Measurements from ENCODE around the gene CORO1C. TPM values are rescaled to one million over a fixed set of nuclear protein-coding genes. Genes with fewer than 3 reads are reported as not detected.

CORO1C gene
- total and polyA plus RNA-seq, 9 of the 15 experiments (the other 6 are each of a cell fraction or from before 2014, with no cell fraction given): 55.2 to 280 (median 150) TPM

GRCh38 chr12:108665608-108666202, 65.6 kb downstream of the CORO1C start:
- ChIA-PET POLR2A (interaction anchor here (2.1 kb wide), 1 partner anchor 138 kb away, joined by 16 read pairs; no protein-coding TSS in a partner anchor), CTCF (ENCODE audit: low intra/inter-chr PET ratio) (interaction anchor here (0.6 to 4.0 kb wide), 5 partner anchors 136 to 286 kb away, joined by 3 to 49 read pairs (median 9); no protein-coding TSS in a partner anchor)
- 94% methylated on average over 6 of the region's 6 CpGs for whole genome bisulfite sequencing (ENCODE audit: insufficient coverage, low coverage, missing lambda C conversion rate)
- Histone ChIP-seq H3K27me3 (ENCODE audit: control insufficient read depth in 2 of 2, insufficient read depth in 2 of 2, low read length in 2 of 2) (no peaks in the 10 kb centered on the region), H3K27ac (ENCODE audit: extremely low read depth, low read depth, low read length) (peak overlapping the region; percentile 23; the same call in 2 of the 3 replicates), H3K9ac (ENCODE audit: insufficient read depth in 1 of 2, low read depth in 2 of 2, low read length in 2 of 2) (no peak overlapping the region), H3K4me3 (no peak overlapping the region), H3K79me2 (ENCODE audit: control insufficient read depth, insufficient read depth, low read length) (peaks cover 91% of the 10 kb centered on the region), H2AFZ (ENCODE audit: low read depth, low read length) (no peak overlapping the region), H3K4me1 (replicated peaks in 1 of 2; ENCODE audit: control insufficient read depth in 2 of 2, insufficient read depth in 2 of 2, low read length in 2 of 2) (peaks cover 3 to 13% of the 10 kb centered on the region in 2 experiments; a peak in 3 of 5 replicates), H3K4me2 (ENCODE audit: insufficient read depth, low read length) (no peak overlapping the region), H3K9me3 (replicated peaks; ENCODE audit: control insufficient read depth, insufficient read depth, low read depth, low read length) (no peaks in the 10 kb centered on the region), H3K9me1 (ENCODE audit: control insufficient read depth, insufficient read depth, low read length) (peaks cover 7% of the 10 kb centered on the region), H4K20me1 (replicated peaks; ENCODE audit: control insufficient read depth, insufficient read depth, low read length) (peaks cover 6% of the 10 kb centered on the region), H3K36me3 (ENCODE audit: control insufficient read depth, insufficient read depth, low read length) (peaks cover 69% of the 10 kb centered on the region)
- intact Hi-C loops (cut with micrococcal nuclease) (loop anchor here (1.0 to 10.0 kb wide), 3 partner anchors 65 to 429 kb away; partner anchors contain the start of genes ALKBH2, CORO1C and UNG), in situ Hi-C loops (cut with MboI) (loop anchor here (5.0 to 10.0 kb wide), 2 partner anchors 287 to 429 kb away; partner anchors contain the start of genes ALKBH2 and UNG)
- no peak; the same call in 2 of the 3 replicates for ATAC-seq
- TF ChIP-seq HIVEP1 (CRISPR knock-in tag; IDR thresholded peaks at IDR 0.05) (no peak), RNF219 (CRISPR knock-in tag; IDR thresholded peaks at IDR 0.05) (no peak), ZNF655 (CRISPR knock-in tag; IDR thresholded peaks at IDR 0.05) (no peak), ZKSCAN1 (IDR thresholded peaks at IDR 0.05; ENCODE audit: low read depth, low read length) (no peak), ZFP36 (IDR thresholded peaks at IDR 0.05; ENCODE audit: low read depth, low read length, partially characterized antibody) (peak; percentile 49), MBD1 (CRISPR knock-in tag; IDR thresholded peaks at IDR 0.05) (no peak), ZNF324 (CRISPR knock-in tag; IDR thresholded peaks at IDR 0.05) (no peak)
- no TSS peak for BruUV-seq (replicated peaks)
- no peak for DNase-seq (ENCODE audit: extremely low read depth in 1 of 4, low spot score in 3 of 4)
- peak; percentile 11 for FAIRE-seq
